ENCODE measurements around the gene ZNF280B. TPM values are rescaled to one million over a fixed set of nuclear protein-coding genes. Genes with fewer than 3 reads are reported as not detected.

ZNF280B gene
- total and polyA plus RNA-seq, 2 experiments from 2014 or later, result 1.5 to 2.6 TPM

GRCh38 chr22:22521631-22522030 is 13.1 kb upstream of the ZNF280B start:
- Histone ChIP-seq H2AFZ (no peak overlapping the region), H4K20me1 (ENCODE audit: insufficient read depth, poor library complexity, severe bottlenecking) (no peaks in the 10 kb centered on the region), H3K79me2 (no peaks in the 10 kb centered on the region), H3K9me3 (ENCODE audit: low read depth) (no peaks in the 10 kb centered on the region), H3K4me3 (no peak overlapping the region), H3K4me2 (no peak overlapping the region), H3K27ac (no peak overlapping the region), H3K36me3 (replicated peaks; ENCODE audit: insufficient read depth, low read depth) (no peaks in the 10 kb centered on the region), H3K27me3 (no peaks in the 10 kb centered on the region), H3K9me2 (replicated peaks; ENCODE audit: insufficient read depth) (no peaks in the 10 kb centered on the region), H3K4me1 (ENCODE audit: insufficient read depth) (no peaks in the 10 kb centered on the region)
- TF ChIP-seq EZH2 (IDR thresholded peaks at IDR 0.05; ENCODE audit: borderline replicate concordance) (no peak), CTCF (IDR thresholded peaks at IDR 0.05; ENCODE audit: poor library complexity) (no peak), EZH2phosphoT487 (IDR thresholded peaks at IDR 0.05; ENCODE audit: low read depth, severe bottlenecking, unreplicated experiment) (no peak)
- DNase-seq (ENCODE audit: low spot score), result no peak
- WGBS (ENCODE audit: low lambda C conversion rate, missing lambda C conversion rate), result 92% methylated on average over 8 of the region's 8 CpGs

DNA sequence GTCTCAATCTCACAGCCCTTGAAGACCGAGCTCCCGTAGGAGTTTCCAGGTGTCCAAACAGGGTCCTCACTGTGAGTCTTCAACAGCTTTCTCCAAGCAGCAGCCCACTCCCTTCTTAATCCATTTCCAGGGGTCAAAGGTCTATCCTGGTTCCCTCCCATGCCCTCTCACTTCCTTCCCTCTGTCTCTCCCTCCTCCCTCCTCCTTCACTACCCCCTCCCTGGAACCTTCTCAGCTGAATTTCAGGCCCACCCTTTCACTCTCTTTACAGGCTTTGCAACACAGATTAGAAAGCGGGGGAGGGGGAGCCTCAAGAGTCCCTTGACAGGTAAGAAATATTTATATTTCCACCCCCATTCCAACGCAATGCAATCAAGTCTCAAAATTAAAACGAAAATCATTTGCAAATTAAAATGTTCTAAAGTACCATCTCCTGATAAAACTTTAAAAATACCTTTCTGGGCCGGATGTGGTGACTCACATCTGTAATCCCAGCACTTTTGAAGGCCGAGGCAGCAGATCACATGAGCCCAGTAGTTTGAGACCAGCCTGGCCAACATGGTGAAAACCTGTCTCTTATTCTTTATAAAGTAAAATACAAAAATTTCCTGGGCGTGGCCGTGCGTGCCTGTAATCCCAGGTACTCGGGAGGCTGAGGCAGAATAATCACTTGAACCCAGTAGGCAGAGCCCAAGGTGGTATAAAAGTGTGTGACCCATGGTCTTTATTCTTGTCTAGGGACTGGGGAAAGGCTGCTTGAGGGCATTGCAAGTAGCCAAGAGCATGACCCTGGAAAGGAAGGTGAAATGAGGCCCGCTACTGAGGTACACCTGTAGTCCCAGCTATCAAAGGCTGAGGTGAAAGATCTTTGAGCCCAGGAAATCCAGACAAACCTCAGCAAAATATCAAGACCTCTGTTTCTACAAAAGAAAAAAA is 12.4 kb upstream of the ZNF280B start:
- Histone ChIP-seq H3K27me3 (no peaks in the 10 kb centered on the region), H3K27ac (no peak overlapping the region), H3K79me2 (no peaks in the 10 kb centered on the region), H2AFZ (no peak overlapping the region), H3K4me1 (ENCODE audit: insufficient read depth) (no peaks in the 10 kb centered on the region), H3K9me3 (ENCODE audit: low read depth) (no peaks in the 10 kb centered on the region), H3K4me2 (no peak overlapping the region), H3K9me2 (replicated peaks; ENCODE audit: insufficient read depth) (no peaks in the 10 kb centered on the region), H3K4me3 (no peak overlapping the region), H3K36me3 (replicated peaks; ENCODE audit: insufficient read depth, low read depth) (no peaks in the 10 kb centered on the region), H4K20me1 (ENCODE audit: insufficient read depth, poor library complexity, severe bottlenecking) (no peaks in the 10 kb centered on the region)
- TF ChIP-seq EZH2 (IDR thresholded peaks at IDR 0.05; ENCODE audit: borderline replicate concordance), result no peak
- no peak for TF ChIP-seq EZH2phosphoT487 (IDR thresholded peaks at IDR 0.05; ENCODE audit: low read depth, severe bottlenecking, unreplicated experiment)
- no peak for TF ChIP-seq CTCF (IDR thresholded peaks at IDR 0.05; ENCODE audit: poor library complexity)
- WGBS (ENCODE audit: low lambda C conversion rate, missing lambda C conversion rate), result 83% methylated on average over 12 of the region's 12 CpGs
- peak; percentile 8 for DNase-seq (ENCODE audit: low spot score)

DNA sequence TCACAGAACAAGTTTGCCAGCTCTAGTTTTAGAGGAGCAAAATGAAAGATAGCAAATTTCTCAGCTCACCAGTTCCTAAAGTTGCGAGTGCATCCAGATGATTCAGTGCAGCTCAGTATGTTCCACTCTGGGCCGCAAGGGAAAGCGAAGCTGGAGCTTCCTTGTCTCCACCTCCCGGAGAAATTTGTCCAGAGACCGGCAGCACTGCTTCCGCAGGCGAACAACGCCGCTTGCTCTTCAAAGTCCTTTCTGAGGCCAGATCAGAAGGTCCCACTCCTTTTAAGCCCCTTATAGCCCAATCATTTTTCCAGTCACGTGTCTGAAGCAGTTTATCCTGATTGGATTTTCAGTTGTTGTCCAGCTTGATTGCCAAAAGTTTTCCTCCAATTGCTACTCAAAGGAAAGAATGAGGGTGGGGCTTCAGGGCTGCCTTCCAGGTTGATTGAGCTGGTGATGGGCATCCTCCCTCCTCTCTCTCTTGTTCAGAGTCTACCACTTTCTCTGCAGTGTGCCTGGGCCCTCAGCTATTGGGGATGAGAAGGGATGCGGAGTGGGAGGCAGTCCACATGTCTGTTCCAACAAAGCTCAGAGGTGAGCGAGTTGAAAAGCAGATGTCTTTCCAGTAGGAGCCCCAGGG is 11.6 kb upstream of the ZNF280B start, which contains the start of gene ZNF280A:
Gene ZNF280A (minus strand): TSS at position 251 of the 637 bp plus-strand sequence. CDS start 4,640 bp downstream, outside the sequence.
- Histone ChIP-seq H3K36me3 (replicated peaks; ENCODE audit: insufficient read depth, low read depth) (no peaks in the 10 kb centered on the region), H4K20me1 (ENCODE audit: insufficient read depth, poor library complexity, severe bottlenecking) (no peaks in the 10 kb centered on the region), H3K79me2 (no peaks in the 10 kb centered on the region), H3K4me2 (peak within 1 kb of the TSS; percentile 63), H3K4me3 (no peak within 1 kb of the TSS), H3K9me2 (replicated peaks; ENCODE audit: insufficient read depth) (no peaks in the 10 kb centered on the region), H3K4me1 (ENCODE audit: insufficient read depth) (no peaks in the 10 kb centered on the region), H2AFZ (no peak within 1 kb of the TSS), H3K27me3 (no peaks in the 10 kb centered on the region), H3K9me3 (ENCODE audit: low read depth) (no peaks in the 10 kb centered on the region), H3K27ac (peak within 1 kb of the TSS; percentile 29)
- peak; percentile 19 for DNase-seq (ENCODE audit: low spot score)
- WGBS (ENCODE audit: low lambda C conversion rate, missing lambda C conversion rate), result 72% methylated on average over 12 of the region's 12 CpGs
- TF ChIP-seq CTCF (IDR thresholded peaks at IDR 0.05; ENCODE audit: poor library complexity) (no peak), EZH2 (IDR thresholded peaks at IDR 0.05; ENCODE audit: borderline replicate concordance) (no peak), EZH2phosphoT487 (IDR thresholded peaks at IDR 0.05; ENCODE audit: low read depth, severe bottlenecking, unreplicated experiment) (no peak)

Measured in hepatocyte (in vitro differentiated cells).